Iris pigment epithelial cell (primary cell): ENCODE measurements around the gene FNDC5.

Source experiments
- DNase-seq: peaks from one replicate; pipeline ENCODE4 v3.0.0-alpha.2; 2011; ENCODE audit warnings: low read depth

FNDC5 gene

GRCh38 chr1:32897082-32898049, 26.7 kb upstream of the FNDC5 start:
- DNase-seq = no peak

GRCh38 chr1:32896451-32896850, 25.7 kb upstream of the FNDC5 start:
- no peak for DNase-seq

GRCh38 chr1:32895325-32896215, 24.9 kb upstream of the FNDC5 start:
- DNase-seq = no peak

GRCh38 chr1:32894681-32895080, 24.0 kb upstream of the FNDC5 start:
- DNase-seq = no peak

- no peak for DNase-seq
These were observed 23.4 kb upstream of the FNDC5 start for GRCh38 chr1:32894019-32894600.

- DNase-seq = peak; percentile 23
These were observed 22.7 kb upstream of the FNDC5 start for GRCh38 chr1:32893198-32894018.

GRCh38 chr1:32892368-32893197, 21.9 kb upstream of the FNDC5 start:
- peak; percentile 12 for DNase-seq

GRCh38 chr1:32891630-32892029, 20.9 kb upstream of the FNDC5 start:
- no peak for DNase-seq

GRCh38 chr1:32891241-32891570, 20.5 kb upstream of the FNDC5 start:
- no peak for DNase-seq

GRCh38 chr1:32890516-32891240, 20.0 kb upstream of the FNDC5 start:
- no peak for DNase-seq

- no peak for DNase-seq
These were observed 19.1 kb upstream of the FNDC5 start for GRCh38 chr1:32889731-32890278.

- no peak for DNase-seq
These were observed 18.1 kb upstream of the FNDC5 start for GRCh38 chr1:32888677-32889420.

- DNase-seq = no peak
These were observed 17.4 kb upstream of the FNDC5 start for GRCh38 chr1:32888134-32888533.

GRCh38 chr1:32887623-32888022, 16.9 kb upstream of the FNDC5 start:
- no peak for DNase-seq

GRCh38 chr1:32886828-32887414, 16.2 kb upstream of the FNDC5 start:
- DNase-seq = no peak

GRCh38 chr1:32886004-32886827, 15.5 kb upstream of the FNDC5 start, which contains the start of gene HPCA:
TSS of gene HPCA (plus strand) at chr1:32886491. CDS start at chr1:32888899, 2,408 bp downstream.
- DNase-seq = peak; percentile 45

GRCh38 chr1:32885676-32886003, 14.9 kb upstream of the FNDC5 start:
- no peak for DNase-seq

GRCh38 chr1:32884726-32885125, 14.0 kb upstream of the FNDC5 start:
- no peak for DNase-seq
